CD4-positive, alpha-beta T cell treated with Interleukin-21 for 1 hour (primary cell): ENCODE results near the gene PRR30.

Source experiments
- DNase-seq: peaks from one replicate; pipeline ENCODE4 v3.0.0-alpha.2; 2020

PRR30 gene

DNA sequence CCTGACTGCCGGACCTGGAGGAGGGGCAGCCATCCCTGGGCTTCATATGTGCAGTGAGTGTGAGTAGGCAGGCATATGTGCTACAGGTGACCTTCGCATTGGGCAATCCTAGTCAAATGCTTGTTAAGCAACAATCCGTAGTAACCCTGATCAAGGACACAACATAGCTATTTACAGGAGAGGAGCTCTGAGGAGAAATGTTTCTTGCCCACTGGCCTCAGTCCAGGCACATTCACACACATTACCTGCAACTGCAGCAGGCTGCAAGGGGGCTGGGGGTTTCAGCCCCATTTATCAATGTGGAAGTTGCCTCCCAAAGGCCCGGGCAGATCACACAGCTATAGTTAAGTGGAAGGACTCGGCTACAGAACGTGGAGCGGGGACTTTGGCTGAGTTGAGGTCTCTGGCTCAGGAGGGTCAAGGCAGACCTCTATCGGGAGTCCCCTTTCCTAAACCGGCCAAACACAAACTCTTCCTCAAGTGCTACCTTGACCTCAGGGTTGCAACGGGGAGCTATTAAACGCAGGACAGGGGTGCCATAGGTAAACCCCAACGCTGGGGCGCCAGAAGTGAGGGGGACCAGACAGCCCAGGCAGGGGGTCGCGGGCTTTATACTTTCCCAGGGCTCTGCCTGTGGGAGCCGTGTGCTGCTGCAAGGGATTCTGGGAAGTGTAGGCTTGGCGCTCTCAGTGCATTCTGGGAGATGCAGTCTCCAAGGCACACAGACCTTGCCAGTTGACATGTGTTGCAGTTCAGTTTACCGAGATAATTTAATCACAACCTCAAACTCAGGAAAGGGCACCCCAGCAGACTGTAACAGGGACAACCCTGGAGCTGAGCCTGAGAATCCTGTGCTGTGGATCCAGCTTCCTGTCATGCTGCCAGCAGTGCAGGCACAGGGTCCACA, 43.2 kb downstream of the PRR30 start:
- DNase-seq: peak; percentile 55

DNA sequence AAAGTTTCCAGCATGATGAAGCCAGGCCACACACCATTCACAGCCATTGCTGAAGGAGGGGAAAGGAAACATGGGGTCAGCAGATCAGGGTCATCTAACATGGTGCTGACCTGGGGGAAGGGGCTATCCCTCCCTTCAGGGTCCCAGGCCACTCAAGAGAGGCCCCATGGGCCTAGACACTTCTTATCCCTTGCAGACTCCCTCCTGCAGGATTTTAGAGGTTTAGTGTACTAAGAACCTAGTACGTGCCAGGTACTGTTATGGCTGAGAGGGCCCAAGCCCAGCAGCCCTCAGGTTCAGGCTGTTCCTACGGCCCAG, 43.8 kb downstream of the PRR30 start:
- DNase-seq: no peak

DNA sequence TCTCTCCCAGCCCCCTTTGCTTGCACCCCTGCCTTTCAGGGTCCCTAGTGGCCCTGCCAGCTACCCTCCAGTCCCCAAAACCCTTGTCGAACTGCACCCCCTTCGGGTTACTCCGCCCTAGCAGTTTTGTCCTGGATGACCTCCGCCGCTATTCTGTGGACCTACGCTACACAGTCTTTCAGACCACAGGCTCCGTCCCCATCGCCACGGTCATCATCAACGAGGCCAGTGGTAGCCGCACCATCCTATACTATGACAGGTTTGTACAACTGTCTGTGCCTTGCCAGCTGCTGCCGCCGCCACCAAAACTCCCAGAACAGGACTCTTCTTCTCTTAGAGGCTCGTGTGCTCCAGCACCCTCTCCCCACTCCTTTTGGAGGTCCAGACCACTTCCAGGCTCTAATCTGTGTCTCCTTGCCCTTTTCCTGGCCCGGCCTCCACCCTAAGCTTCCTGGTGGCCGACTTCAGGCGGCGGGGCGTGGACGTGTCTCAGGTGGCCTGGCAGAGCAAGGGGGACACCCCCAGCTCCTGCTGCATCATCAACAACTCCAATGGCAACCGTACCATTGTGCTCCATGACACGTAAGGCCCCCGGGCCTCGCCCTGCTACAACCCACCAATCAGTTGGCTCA, 44.7 kb downstream of the PRR30 start:
- no peak for DNase-seq

DNA sequence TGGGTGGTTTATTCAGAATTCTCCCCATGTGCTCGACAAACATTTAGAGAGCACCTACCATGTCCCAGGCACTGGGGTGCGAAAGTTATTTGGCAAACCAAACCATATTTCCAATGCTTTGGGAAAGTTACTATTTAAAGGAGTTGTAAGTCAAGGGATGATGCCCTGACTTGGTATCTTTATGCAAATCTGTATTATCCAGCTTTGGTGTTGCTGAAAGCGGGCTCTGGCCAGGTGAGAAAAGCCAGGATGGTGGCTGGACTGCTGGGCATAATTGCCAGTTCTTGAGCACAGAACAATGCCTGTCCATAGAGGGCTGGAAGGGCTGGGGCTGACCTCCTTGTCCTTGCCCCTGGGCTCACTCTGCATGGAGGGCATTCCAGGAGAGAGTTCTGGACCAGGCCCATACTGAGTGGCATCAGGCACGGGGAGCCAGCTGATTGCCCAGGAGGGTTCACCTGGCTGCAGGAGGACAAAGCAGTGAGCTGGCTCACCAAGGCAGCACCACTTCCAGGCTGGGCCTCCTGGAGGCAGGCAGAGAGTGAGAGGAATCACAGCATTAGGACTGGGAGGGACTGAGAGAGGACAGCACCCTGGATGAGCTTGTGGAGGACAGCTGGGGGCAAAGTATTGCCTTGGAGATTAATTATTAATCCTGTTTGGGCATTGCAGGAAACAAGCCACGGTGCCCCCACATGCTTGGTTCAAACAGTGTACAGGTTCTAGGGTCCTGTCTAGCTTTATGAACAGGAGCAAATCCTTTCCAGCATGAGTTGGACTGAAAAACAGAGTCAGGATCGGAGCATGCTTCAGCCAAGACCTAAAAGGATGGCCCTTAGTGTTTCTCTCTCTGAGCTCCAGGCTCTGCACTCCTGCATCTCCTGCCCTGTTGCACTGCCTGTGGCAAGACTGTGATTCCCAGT, 45.5 kb downstream of the PRR30 start:
- no peak for DNase-seq

DNA sequence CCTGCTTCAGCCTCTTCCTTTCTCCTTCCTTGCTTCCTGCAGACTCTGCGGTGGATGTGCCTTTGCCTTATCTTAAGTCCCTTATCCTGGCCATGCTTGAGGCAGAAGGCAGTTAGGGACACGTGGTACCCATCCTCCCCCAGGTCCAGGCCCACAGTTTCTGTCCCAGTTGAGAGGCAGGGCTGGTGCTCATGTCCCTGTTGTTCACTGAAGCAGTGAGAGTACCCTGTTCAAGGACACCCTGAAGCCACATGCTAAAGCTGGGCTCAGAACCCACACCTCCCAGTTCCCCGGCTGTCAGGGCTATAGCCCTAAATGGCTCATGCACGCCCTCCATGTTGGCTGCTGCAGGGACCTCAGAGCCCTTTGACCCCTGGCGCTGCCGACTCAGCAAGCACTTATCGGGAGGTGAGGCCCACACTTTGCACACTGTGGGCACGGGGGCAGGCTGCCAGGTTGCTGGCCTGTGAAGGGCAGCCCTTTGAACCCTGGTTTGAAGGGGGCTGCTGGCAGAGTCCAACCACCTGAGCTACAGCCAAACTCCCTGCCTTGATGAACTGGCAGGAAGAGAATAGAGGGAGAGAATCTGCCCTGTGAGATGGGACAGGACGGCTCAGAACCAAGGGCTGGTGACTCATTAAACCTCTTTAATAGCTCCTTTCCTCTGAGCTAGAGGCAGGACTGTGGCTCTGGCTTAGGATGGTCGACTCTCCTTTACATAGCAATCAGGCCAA, 46.3 kb downstream of the PRR30 start:
- no peak for DNase-seq

DNA sequence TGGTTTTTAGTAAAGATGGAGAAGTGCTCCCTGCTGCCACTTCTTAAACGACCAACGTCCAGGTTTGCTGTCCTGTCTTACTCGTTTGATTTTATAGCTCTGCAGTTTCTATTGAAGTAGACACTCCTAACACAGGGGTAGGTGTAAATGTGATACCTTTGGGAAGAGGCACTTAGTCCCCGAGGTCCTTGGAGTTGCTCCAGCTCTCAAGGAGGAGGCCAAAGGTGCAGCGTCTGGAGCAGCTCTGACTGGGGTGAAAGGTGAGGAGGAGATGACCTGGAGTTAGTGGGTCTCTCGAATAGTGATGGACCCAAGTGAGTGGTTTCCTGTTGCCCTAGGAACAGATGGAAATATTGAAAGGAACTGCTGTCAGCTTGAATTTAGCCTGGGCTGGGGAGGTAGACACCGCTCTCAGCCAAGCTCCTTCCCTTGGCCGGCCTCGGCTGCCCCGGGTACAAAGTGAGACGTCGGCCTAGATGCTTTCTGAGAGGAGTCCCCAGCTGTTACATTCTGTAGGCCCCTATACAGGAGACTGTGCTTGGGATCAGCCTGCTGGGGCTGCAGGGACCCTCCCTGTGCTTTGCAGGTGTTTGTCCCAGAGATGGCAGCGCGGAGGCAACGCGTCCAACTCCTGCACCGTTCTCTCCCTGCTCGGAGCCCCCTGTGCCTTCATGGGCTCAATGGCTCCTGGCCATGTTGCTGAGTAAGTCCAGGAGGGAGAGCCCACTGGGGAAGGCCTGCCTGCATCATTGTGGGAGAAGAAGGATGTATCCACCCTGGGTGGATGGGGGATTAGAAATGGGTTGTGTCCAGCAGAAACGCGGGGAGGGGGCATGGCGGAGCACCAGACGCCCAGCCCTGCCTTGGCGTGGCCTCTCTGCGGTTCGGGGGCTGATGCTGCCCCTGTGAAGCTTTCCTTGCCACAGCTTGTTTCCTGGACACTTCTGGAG, 47.2 kb downstream of the PRR30 start:
- no peak for DNase-seq

DNA sequence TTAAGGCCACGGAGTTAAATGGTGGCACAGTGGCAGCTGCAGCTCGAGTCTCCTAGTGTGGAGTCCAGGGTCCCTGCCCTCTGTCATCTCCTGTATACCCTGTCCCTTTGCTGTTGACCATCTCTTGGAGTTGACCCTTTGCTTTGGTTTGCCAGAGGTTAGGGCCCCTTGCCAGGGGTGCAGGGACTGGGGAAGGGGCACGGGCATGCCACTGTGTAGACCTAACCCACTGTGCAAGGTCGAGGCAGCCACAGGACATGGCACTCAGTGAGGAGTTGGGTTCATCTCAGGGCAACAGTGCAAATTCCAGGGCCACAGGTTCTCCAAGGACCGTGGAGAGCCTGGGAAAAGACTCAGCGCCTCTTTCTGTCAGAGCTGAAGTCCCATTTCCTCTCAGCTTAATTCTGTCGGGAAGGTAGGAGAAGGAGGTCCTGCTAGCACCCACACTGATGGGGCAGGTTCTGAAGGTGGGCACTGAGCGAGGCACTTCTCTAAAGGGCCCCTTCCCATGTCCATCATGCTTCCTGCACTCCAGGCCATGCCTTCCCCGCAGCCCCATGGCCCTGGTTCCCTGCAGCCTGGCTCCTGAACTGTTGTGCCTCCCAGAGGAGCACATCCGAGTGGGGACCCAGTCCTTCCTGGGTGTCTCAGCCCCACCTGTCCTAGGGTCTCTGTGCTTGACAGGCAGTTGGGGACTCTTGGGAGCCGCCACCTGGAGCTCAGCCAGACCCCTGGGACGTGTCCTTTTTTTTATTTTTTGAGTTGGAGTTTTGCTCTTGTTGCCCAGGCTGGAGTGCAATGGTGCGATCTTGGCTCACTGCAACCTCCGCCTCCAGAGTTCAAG, 49.9 kb downstream of the PRR30 start:
- DNase-seq: no peak

DNA sequence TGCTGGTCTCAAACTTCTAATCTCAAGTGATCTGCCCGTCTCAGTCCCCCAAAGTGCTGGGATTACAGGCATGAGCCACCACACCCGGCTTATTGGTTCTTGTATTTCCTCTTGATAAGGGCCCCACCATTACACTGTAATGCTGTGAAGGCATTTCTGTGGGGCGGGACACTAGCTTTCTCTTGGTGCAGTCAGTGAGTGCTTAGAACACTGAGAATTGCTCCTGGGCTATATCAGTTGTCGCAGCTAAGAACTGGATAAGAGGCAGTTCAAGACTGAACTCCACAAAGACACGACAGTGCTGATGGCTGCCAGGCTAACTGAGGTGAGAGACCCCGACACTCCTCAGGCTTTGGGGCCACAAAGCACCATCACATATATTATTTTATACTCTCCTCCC, 50.6 kb downstream of the PRR30 start:
- no peak for DNase-seq

DNA sequence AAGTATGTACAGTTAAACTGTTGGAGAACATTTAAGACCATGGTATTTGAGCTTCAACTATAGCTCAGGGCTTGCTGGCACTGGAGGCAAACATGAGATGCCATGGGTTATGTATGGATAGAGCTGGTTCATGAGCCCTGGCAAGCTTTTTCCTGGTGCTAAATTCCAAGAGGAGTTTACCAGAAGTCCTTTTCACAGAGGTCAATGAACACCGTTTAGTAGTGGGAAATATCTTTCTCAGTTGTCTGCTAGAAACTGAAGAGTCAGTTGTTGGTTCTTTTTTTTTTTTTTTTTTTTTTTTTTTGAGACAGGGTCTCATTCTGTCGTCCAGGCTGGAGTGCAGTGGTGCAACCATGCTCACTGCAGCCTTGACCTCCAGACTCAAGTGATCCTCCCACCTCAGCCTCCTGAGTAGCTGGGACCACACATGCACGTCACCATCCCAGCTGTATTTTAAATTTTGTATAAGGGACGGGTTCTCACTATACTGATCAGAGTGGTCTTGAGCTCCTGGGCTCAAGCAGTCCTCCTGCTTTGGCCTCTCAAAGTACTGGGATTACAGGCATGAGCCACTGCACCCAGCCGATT, 51.3 kb downstream of the PRR30 start:
- DNase-seq: no peak
